Hematopoietic multipotent progenitor cell treated with erythropoietin and hydrocortisone succinate and interleukin-3 and kit ligand, for 15 days (in vitro differentiated cells): ENCODE results near the gene PPP1R13B.
A peak's percentile ranks its signal among the peaks of the same experiment; 100 is the strongest.

ENCODE experiments used
- DNase-seq: peaks from one replicate; pipeline ENCODE4 v3.0.0-alpha.2; 2015; ENCODE audit warnings: low spot score

Gene PPP1R13B

GRCh38 chr14:103775506-103775905 lies 71.9 kb downstream of the PPP1R13B start:
- DNase-seq: no peak

DNA sequence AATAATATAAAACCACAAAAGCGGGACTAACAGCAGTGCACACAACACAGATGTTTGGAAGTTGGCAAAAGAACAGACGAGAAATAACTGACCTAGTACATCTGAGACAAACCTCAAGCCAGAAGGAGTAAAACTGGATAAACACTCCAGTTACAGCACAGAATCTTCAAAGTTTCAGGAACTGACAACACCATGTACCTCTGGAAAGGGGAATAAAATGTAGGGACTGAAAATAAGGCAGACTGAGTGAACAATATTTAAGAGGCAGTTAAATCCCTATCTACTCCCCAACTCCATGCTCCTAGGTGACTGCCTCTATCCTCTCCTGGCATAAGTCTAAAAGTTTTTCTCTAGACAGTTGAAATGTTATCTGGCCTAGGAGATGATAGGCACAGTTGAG lies 73.9 kb downstream of the PPP1R13B start:
- DNase-seq: no peak

DNA sequence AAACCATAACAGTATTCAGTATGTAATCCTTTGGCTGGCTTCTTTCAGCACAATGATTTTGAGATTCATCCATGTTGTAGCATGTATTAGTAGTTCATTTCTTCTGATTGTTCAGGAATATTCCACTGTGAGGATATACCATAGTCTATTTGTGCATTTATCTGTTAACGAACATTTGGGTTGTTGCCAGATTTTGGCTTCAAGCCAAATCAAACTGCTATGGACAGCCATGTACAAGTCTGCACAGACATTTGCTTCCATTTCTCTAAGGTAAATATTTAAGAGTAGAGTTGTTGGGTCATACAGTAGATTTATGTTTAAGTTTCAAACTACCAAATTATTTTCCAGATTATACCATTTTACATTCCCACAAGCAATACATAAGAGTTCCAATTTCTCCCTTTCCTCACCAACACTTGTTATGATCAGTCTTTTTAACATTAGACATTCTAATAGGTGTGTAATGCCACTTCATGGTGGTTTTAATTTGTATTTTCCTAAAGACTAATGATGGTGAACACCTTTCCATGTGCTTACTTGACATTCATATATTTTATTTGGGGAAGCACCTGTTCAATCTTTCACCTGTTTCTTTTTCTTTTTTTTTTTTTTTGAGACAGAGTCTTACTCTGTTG lies 75.2 kb downstream of the PPP1R13B start:
- no peak for DNase-seq

- DNase-seq: no peak
Measured at GRCh38 chr14:103770902-103771301, 76.5 kb downstream of the PPP1R13B start.

DNA sequence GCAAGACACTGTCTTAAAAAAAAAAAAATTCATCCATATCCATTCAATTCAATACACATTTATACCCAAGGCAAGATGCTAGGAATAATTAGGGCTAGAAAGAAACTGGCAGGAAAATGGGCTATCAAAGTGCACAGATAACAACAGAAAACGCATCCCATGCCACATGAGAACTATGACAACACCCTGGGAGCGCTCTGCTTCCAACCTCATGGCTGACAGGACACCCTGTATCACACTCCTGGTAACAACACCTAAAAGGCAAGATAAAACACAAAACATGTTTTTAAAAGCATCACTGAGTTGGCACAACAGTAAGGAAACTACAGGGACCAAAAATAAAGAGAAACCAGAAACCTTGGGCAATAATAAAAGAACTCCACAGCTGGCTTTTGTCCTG lies 76.9 kb downstream of the PPP1R13B start:
- DNase-seq: no peak

DNA sequence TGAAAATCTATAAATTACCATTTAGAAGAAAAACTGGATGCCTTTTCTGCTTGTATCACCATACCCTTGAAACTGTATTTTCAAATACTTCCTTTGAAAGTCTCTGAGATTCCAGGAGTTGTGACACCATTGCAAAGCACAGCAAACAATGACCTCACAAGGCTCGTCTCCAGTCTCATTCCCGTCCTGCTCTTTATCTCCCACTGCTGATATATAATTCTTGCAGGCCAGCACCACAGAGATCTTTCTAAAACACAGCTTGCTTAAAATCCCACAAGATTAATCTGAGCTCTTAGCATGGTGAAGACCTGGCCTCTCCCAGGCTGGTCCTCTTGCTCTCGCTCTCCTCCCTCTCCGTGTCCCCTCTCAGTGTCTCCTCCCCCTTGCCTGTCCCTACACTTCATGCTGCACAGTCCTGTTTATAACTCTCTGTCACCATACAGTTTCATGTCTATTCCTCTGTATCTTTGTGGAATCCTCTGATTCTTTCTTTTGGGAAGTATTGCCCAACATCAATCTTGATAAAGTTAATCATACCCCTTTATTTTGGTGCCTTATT lies 80.0 kb downstream of the PPP1R13B start:
- DNase-seq: no peak

- no peak for DNase-seq
Measured at GRCh38 chr14:103765526-103765925, 81.8 kb downstream of the PPP1R13B start.

DNA sequence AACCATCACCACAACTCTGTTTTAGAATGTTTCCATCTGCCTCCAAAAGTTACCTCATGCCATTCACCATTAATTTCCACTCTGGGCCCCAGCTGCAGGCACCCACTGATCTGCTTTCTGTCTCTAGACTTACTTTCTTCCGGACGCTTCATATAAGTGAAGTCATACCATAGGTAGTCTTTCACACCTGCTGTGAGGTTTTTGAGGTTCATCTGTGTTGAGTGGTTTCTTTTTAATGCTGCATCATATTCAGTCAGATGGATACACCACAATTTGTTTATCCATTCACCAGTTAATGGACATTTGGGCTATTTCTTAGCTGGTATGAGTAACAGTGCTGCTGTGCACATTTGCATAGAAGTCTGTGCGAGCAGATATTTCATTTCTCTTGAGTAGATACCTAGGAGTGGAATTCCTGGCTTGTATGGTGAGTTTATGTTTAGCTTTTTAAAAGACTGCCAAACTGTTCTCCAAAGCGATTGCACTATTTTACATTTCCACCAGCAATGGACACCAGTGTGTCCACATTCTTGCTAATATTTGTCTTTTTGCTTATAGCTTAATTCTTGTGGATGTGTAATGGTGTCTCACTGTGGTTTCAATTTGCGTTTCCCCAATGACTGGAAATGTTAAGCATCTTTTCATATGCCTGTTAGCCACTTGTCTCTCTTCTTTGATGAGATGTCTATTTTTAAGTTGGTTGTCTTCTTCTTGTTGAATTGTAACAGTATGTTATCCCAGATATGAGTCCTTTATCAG lies 83.5 kb downstream of the PPP1R13B start:
- DNase-seq: no peak

DNA sequence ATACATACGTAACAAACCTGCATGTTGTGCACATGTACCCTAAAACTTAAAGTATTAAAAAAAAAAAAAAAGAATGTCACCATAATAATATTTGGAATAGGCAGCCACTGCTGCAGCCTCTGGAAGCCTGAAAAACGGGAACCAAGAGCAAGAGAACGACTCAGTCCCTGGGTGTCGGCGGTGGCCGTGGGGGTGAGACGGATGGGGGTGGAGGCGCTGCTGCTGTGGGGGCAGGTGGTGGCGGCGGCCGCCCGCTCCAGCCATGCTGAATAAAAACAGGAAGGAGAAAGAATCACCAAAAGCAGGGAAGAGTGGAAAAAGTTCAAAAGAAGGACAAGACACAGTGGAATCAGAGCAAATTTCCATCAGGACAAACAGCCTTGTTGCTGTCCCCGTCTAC lies 84.8 kb downstream of the PPP1R13B start:
- DNase-seq: no peak

DNA sequence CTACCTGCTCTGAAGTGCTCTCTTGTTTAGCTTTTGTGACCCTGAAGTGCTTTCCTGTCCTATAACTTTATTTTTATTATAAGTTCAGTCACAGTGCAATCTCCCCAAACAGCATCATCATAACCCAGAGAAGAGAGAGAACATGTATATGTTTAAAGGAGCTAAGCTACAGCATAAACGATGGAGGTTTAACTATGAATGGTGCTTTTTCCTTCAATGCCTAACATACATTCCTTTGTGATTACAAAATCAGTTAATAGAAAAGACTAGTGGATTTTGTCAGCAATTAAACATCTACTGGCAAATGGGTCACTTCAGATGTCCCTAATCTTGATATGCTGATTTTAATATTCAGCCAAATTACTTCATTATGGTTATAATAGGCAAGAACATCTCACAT lies 85.3 kb downstream of the PPP1R13B start:
- no peak for DNase-seq

DNA sequence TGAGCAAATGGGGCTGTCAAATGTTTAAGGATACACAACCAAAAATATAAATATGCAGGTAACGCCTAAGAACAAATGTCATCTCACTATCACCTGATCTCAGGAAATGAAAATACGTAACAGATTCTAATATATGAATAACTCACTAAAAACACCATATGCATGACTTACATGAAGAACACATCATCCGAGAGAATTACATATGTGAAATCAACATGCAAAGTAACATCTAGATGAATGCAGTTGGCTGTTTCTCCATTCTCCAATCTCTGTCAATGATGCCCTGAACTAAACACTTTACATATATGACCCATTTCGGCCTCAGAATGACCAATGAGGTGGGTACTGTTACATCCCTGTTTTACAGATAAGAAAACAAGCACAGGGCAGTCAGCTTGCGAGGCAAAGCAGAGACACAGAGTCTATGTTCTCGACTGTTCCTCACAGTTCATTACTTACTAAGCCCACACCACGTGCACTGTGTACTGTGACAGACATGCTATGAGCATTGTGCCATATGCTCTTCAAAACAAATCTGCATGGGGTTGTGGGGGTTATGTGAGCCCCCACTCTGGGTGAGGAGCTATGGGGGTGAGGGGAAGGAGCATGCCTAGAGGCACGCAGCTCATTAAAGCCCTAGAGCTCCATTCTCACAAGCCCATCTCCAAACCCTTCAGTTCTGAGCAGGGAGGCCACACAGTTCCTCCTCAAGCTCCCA lies 89.2 kb downstream of the PPP1R13B start:
- DNase-seq: no peak

GRCh38 chr14:103755060-103755459 lies 92.3 kb downstream of the PPP1R13B start:
- no peak for DNase-seq

DNA sequence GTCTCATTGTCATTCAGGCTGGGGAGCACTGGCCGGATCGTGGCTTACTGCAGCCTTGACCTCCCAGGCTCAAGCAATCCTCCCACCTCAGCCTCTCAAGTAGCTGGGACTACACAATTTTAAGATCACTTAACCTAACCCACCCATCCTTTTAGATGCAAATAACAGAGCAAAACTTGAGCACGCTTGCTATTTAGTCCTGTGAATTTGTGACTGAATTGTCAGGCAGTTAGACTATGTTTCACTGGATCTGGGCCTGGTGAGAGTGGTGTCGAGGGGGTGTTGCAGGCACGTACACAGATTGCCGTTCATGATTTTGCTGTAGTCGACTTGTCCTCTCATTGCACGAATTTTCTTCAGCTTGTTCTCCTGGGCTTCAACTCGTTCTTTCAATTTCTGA lies 93.6 kb downstream of the PPP1R13B start:
- no peak for DNase-seq

- peak; percentile 69 for DNase-seq
Measured at GRCh38 chr14:103749860-103750259, 97.5 kb downstream of the PPP1R13B start.

DNA sequence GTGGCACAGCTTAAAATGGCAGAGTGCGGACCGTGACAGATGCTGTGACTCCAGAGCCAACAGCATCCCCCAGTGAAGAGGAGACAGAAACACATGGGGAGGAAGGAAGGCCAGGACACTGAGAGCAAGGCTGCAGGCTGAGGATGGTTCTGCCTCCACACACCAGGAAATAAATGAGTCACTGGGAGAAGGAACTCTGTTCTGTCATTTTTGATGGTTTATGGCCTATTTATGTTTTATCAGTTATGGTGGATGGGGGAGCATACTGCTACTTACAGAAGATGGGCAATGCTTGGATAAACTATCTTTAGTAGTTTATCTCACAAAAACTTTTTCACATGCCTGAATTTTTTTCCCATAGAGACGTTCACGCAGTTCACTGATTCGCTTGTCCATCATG lies 97.9 kb downstream of the PPP1R13B start:
- no peak for DNase-seq

GRCh38 chr14:103748534-103748857 lies 98.9 kb downstream of the PPP1R13B start:
- DNase-seq: no peak

DNA sequence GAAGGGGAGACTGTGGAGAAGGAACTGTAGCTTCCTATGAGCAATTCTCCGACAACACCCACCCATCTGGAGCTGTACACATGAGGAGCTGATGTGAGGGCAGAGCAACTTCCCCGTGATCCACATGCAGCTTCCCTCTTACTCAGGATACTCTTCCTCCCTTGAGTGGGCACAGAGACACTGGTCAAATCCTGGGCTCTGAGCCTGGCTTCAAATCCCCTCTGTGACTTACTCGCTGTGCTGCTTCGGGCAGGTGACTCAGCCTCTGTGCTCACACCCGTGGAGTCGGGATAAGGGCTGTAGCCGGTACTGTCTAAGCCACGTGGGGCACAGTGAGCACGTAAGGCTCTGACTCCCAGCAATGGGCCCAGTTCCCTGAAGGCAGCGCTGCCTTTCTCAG lies 100.7 kb downstream of the PPP1R13B start:
- no peak for DNase-seq

DNA sequence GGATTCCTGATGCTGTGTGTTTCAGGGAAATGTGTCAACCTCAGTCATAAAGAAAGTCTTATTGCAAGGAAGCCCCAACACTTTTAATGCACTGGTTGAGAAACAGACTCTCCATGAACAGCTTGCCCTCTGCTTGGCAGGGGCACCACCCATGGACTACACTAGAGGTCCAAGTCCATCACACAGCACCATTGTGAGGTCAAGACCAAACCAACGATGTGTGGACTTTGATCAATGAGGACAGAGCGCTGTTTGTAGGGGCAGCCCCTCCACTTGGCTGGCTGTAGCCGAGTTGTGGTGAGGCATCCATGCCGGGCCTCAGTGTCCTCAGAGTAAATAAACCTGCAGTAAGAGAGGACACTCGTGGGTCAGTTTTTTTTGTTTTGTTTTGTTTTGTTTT lies 102.0 kb downstream of the PPP1R13B start:
- DNase-seq: no peak

DNA sequence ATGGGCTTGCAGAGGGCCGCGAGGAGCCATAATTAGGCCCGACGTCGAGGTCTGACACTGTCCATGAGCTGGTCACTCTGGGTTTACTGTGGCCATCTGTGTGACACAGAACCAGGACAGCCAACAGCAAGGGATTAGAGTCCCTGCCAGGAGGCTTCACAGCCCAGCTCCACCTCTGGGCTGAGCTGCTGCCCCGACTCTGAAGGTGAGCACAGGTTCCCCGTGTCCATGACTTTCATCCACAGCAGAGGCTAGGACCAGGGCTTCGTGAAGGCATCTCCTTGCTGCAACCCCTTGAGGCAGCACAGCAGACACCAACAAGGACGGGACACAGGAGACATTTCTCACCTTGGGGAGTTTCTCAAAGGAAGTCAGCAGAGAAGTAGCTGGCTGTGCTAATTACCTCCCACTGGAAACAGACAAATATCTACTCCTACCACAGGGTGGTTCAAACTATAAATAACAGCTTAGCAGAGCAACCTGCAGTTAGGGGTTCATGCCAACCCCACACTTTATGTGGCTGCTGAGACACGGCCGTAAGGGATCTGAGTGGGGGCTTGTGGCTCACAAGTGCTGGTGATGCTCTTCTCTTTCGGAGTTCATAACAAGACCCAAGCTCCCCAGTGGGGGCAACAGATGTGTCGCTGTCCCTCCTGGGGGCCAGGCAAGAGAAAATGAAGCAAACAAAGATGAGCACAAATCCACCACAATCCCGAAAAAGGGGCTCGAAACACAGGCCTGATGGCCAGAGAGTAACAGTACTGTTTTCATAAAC lies 102.6 kb downstream of the PPP1R13B start:
- DNase-seq: no peak

DNA sequence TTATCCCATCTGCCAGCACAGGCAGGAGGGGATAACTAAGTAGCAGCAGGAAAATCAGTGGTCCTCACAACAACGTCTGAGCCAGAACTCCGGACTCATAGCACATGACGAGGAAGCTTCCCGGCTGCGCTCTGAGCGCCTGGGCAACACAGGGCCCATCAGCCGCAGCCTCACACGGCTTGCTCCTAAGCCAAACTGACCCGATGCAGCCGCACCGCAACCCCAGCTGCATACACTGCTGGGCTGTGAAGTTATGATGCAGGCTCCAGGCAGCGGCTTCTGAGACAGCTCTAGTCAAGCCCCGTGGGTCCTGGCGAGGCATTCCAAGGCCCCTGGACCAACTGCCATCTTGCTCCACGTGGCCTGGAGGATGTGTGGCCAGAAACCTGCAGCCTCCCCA lies 103.7 kb downstream of the PPP1R13B start:
- DNase-seq: no peak

- DNase-seq: no peak
Measured at GRCh38 chr14:103742499-103743255, 104.7 kb downstream of the PPP1R13B start.

- no peak for DNase-seq
Measured at GRCh38 chr14:103741876-103742275, 105.5 kb downstream of the PPP1R13B start.
